ENCODE measurements around the gene KDM2B. TPM values are rescaled to one million over a fixed set of nuclear protein-coding genes. Genes with fewer than 3 reads are reported as not detected.

KDM2B gene
- total and polyA plus RNA-seq, 2 donors from 2014 or later = 6.2 to 19.7 TPM

- peaks cover 0 to 9% (median 0%) of the 10 kb centered on the region in 3 donors for H3K4me1 ChIP-seq (ENCODE audit: control insufficient read depth in 2 of 3, insufficient read depth in 2 of 3, low read depth in 1 of 3, low read length in 3 of 3)
- H3K27ac ChIP-seq (ENCODE audit: low read depth in 2 of 2, low read length in 2 of 2) = no peak overlapping the region
- intact Hi-C loops (cut with DNase I) = no loop called here
- H3K36me3 ChIP-seq (ENCODE audit: control insufficient read depth in 2 of 3, insufficient read depth in 3 of 3, low read length in 3 of 3) = peaks cover 0 to 3% (median 0%) of the 10 kb centered on the region in 3 donors
- no peak overlapping the region for H3K9ac ChIP-seq (ENCODE audit: low read length in 3 of 3)
- H3K9me3 ChIP-seq (ENCODE audit: control insufficient read depth in 2 of 3, insufficient read depth in 1 of 3, low read length in 3 of 3) = no peaks in the 10 kb centered on the region
- no peak for FAIRE-seq
- no peaks in the 10 kb centered on the region for H3K27me3 ChIP-seq (ENCODE audit: control insufficient read depth, insufficient read depth, low read length)
- no peak for TF ChIP-seq CTCF (IDR thresholded peaks at IDR 0.05; ENCODE audit: borderline replicate concordance, extremely low read depth, insufficient read depth)
- H3K4me3 ChIP-seq (ENCODE audit: low read length in 3 of 3) = no peak overlapping the region
- DNase-seq = peak in 1 of 5 donors; percentile 20
Measured at GRCh38 chr12:121574025-121574424, 6.8 kb downstream of the KDM2B start.

GRCh38 chr12:121571920-121572319 lies 8.9 kb downstream of the KDM2B start:
- Histone ChIP-seq H3K9me3 (ENCODE audit: control insufficient read depth in 2 of 3, insufficient read depth in 1 of 3, low read length in 3 of 3) (no peaks in the 10 kb centered on the region), H3K4me3 (ENCODE audit: low read length in 3 of 3) (no peak overlapping the region), H3K9ac (ENCODE audit: low read length in 3 of 3) (no peak overlapping the region), H3K4me1 (ENCODE audit: control insufficient read depth in 2 of 3, insufficient read depth in 2 of 3, low read depth in 1 of 3, low read length in 3 of 3) (no peaks in the 10 kb centered on the region), H3K36me3 (ENCODE audit: control insufficient read depth in 2 of 3, insufficient read depth in 3 of 3, low read length in 3 of 3) (peaks cover 0 to 3% (median 0%) of the 10 kb centered on the region in 3 donors), H3K27ac (ENCODE audit: low read depth in 2 of 2, low read length in 2 of 2) (no peak overlapping the region), H3K27me3 (ENCODE audit: control insufficient read depth, insufficient read depth, low read length) (no peaks in the 10 kb centered on the region)
- intact Hi-C loops (cut with DNase I) = no loop called here
- no peak for TF ChIP-seq CTCF (IDR thresholded peaks at IDR 0.05; ENCODE audit: borderline replicate concordance, extremely low read depth, insufficient read depth)
- FAIRE-seq (no peak), DNase-seq (no peak)

GRCh38 chr12:121570467-121571283 lies 10.1 kb downstream of the KDM2B start:
- TF ChIP-seq CTCF (IDR thresholded peaks at IDR 0.05; ENCODE audit: borderline replicate concordance, extremely low read depth, insufficient read depth) = no peak
- H3K9ac ChIP-seq (ENCODE audit: low read length in 3 of 3) = no peak overlapping the region
- H3K27ac ChIP-seq (ENCODE audit: low read depth in 2 of 2, low read length in 2 of 2) = no peak overlapping the region
- peaks cover 0 to 3% (median 0%) of the 10 kb centered on the region in 3 donors for H3K36me3 ChIP-seq (ENCODE audit: control insufficient read depth in 2 of 3, insufficient read depth in 3 of 3, low read length in 3 of 3)
- intact Hi-C loops (cut with DNase I) = no loop called here
- H3K27me3 ChIP-seq (ENCODE audit: control insufficient read depth, insufficient read depth, low read length) = no peaks in the 10 kb centered on the region
- no peaks in the 10 kb centered on the region for H3K9me3 ChIP-seq (ENCODE audit: control insufficient read depth in 2 of 3, insufficient read depth in 1 of 3, low read length in 3 of 3)
- FAIRE-seq = no peak
- no peak overlapping the region for H3K4me3 ChIP-seq (ENCODE audit: low read length in 3 of 3)
- DNase-seq = no peak
- no peaks in the 10 kb centered on the region for H3K4me1 ChIP-seq (ENCODE audit: control insufficient read depth in 2 of 3, insufficient read depth in 2 of 3, low read depth in 1 of 3, low read length in 3 of 3)

All from kidney (tissue), 14 donors.